Right atrium auricular region (tissue), 2 donors: ENCODE results near the gene CCDC141. TPM values are rescaled to one million over a fixed set of nuclear protein-coding genes. Genes with fewer than 3 reads are reported as not detected.
A peak's percentile ranks its signal among the peaks of the same experiment; 100 is the strongest.

Experiments used
- DNase-seq: peaks from one replicate; pipeline ENCODE4 v3.0.0-alpha.2; 2019; ENCODE audit warnings: low spot score
- H3K27ac ChIP-seq, 2 donors: fragments of 200-600 bp; sonication (generic); 1 replicate in 1 of 2; 2 replicates in 1 of 2; pipeline ENCODE4 v1.5.1; 2016 to 2019
- H3K27me3 ChIP-seq, 2 donors: fragments of 200-600 bp; sonication (generic); one replicate each; pipeline versions ENCODE4 v1.5.1 to v1.6.0; 2017 to 2019
- H3K36me3 ChIP-seq: fragments of 200-600 bp; sonication (generic); one replicate; pipeline ENCODE4 v1.5.1; 2016
- H3K4me1 ChIP-seq, 2 donors: fragments of 200-600 bp; sonication (generic); one replicate each; pipeline versions ENCODE4 v1.5.1 to v1.6.0; 2017 to 2019
- H3K4me3 ChIP-seq, 2 donors: fragments of 200-600 bp; sonication (generic); 1 replicate in 1 of 2; 2 replicates in 1 of 2; pipeline ENCODE4 v1.5.1; 2017 to 2019; ENCODE audit warnings: mild to moderate bottlenecking in 1 of 2, moderate library complexity in 1 of 2
- H3K9me3 ChIP-seq, 2 donors: fragments of 200-600 bp; sonication (generic); one replicate each; pipeline ENCODE4 v1.5.1; 2019
- total RNA-seq, 2 donors: library from RNA; depleted of rRNA; stranded (reverse); fragments of >200 nt; gene quantifications; one replicate each; pipeline ENCODE4 v1.1.0, GENCODE V29; 2016
- TF ChIP-seq, protein P1 (sequence below), 2 donors: fragments of 200-600 bp; sonication (generic); IDR thresholded peaks; one replicate each; pipeline ENCODE4 v1.5.1; 2019; ENCODE audit warnings: antibody characterized with exemption in 2 of 2

The CCDC141 gene
- total RNA-seq, 2 donors from 2014 or later, result 28.9 to 146 TPM

DNA sequence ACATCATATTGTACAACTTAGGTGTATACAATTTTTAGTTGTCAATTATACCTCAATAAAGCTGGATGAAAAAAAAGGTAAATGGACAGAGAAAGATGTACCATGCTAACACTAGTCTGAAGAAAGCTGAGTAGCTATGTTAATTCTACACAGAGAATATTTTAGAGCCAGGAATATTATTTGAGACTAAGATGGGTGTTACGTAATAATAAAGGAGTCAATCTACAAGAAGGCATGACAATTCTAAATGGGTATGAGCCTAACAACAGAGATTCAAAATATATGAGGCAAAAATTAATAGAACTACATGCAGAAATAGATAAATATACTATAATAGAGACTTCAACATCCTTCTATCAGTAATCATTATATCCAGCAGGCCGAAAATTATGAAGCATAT, 69.1 kb downstream of the CCDC141 start:
- Histone ChIP-seq H3K4me3 (no peak overlapping the region), H3K27me3 (no peaks in the 10 kb centered on the region), H3K9me3 (no peaks in the 10 kb centered on the region), H3K4me1 (no peaks in the 10 kb centered on the region), H3K27ac (no peak overlapping the region), H3K36me3 (no peaks in the 10 kb centered on the region)
- TF ChIP-seq, protein P1, sequence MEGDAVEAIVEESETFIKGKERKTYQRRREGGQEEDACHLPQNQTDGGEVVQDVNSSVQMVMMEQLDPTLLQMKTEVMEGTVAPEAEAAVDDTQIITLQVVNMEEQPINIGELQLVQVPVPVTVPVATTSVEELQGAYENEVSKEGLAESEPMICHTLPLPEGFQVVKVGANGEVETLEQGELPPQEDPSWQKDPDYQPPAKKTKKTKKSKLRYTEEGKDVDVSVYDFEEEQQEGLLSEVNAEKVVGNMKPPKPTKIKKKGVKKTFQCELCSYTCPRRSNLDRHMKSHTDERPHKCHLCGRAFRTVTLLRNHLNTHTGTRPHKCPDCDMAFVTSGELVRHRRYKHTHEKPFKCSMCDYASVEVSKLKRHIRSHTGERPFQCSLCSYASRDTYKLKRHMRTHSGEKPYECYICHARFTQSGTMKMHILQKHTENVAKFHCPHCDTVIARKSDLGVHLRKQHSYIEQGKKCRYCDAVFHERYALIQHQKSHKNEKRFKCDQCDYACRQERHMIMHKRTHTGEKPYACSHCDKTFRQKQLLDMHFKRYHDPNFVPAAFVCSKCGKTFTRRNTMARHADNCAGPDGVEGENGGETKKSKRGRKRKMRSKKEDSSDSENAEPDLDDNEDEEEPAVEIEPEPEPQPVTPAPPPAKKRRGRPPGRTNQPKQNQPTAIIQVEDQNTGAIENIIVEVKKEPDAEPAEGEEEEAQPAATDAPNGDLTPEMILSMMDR (IDR thresholded peaks at IDR 0.05), result no peak
- DNase-seq, result no peak

DNA sequence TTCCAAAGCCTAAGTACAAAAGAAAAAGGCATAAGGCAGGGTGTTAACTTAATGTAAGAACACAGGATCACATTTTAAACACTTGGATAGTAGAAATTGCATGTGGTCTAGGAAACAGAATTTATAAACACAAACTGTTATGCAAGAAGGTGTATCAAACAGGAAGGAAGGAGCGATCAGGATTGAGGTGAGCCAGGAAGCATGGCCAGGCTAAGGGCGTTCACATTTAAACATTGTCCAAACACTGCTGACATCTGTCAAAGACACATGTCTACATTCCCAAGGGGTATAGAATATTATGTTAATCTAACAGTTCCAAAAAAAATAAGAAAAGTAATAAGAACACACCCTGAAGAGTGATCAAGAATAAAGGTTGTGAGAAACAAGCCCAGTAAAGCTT, 71.3 kb downstream of the CCDC141 start:
- H3K27me3 ChIP-seq, result no peaks in the 10 kb centered on the region
- H3K4me3 ChIP-seq, result no peak overlapping the region
- H3K36me3 ChIP-seq, result no peaks in the 10 kb centered on the region
- no peaks in the 10 kb centered on the region for H3K4me1 ChIP-seq
- TF ChIP-seq, protein P1 (IDR thresholded peaks at IDR 0.05), result no peak
- H3K9me3 ChIP-seq, result no peaks in the 10 kb centered on the region
- no peak overlapping the region for H3K27ac ChIP-seq
- DNase-seq, result no peak

DNA sequence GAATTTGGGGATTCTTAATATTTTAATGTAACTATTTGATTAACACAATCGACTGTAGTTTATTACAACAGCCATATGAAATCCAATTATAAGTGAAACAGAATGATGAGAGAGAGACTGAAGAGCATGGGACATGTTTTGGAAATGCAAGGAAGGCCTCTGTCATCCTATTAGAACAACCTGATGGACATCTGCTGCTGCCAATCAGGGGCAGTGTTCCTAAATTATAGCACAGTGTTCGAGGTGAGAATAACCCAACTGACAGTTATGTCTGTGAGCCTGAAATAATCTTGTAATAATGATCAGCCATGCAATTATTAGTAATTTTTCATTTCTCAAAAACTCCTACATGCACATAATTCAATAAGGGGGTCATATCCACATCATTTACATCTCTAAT, 73.6 kb downstream of the CCDC141 start:
- H3K4me3 ChIP-seq, result no peak overlapping the region
- DNase-seq, result no peak
- no peaks in the 10 kb centered on the region for H3K4me1 ChIP-seq
- H3K27me3 ChIP-seq, result no peaks in the 10 kb centered on the region
- H3K9me3 ChIP-seq, result no peaks in the 10 kb centered on the region
- TF ChIP-seq, protein P1 (IDR thresholded peaks at IDR 0.05), result no peak
- H3K27ac ChIP-seq, result no peak overlapping the region
- H3K36me3 ChIP-seq, result no peaks in the 10 kb centered on the region

DNA sequence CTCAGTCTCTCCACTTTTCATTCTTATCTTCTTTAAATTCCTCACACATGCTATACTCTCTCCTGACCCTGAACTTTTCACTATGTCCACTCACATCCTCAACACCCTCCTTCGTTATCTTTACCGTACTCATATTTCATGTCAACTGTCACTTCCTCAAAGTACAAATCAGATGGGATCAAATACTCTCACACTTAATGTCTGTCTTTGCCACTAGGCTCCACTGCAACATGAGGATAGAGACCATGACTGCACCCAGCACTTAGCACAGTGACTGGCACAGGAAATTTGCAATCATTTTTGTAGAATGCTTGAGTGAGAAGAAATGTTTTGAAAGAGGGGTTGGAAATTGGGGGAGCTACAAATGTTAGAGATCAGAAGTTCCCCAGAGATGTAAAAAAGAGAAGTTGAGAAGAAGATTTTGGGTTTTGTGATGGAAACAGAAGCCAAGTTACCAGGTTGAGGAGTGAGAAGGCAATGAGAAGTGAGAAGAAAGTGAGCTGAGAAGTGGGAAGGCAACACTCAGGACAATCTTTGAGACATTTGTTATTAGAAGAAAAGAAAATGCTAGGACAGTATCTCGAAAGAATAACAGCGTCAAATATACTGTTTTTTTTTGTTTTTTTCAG, 87.0 kb downstream of the CCDC141 start:
- Histone ChIP-seq H3K4me1 (peaks cover 0 to 16% of the 10 kb centered on the region in 2 donors), H3K27me3 (no peaks in the 10 kb centered on the region), H3K4me3 (no peak overlapping the region), H3K27ac (no peak overlapping the region), H3K36me3 (no peaks in the 10 kb centered on the region), H3K9me3 (no peaks in the 10 kb centered on the region)
- TF ChIP-seq, protein P1 (IDR thresholded peaks at IDR 0.05), result peak in 1 of 2 donors; percentile 13
- no peak for DNase-seq

DNA sequence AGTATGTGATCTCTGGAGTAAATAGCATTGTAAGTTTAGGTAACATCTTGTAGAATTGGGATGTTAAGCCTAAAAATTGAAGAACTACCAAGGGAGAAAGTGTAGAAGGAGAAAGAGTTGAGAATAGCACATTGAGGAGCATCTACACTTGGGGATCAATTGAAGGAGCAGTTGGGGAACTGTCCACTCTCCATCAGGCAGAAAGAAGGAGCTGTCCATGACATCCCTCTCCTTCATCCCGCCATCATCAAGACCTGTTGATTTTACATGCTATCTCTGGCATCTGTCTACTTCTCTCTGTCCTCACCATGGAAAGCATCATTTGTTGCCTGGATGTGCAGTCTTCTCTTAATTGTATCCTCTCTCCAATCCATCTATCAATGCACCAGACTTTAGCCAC, 87.8 kb downstream of the CCDC141 start:
- DNase-seq, result no peak
- H3K36me3 ChIP-seq, result no peaks in the 10 kb centered on the region
- no peaks in the 10 kb centered on the region for H3K9me3 ChIP-seq
- H3K4me3 ChIP-seq, result no peak overlapping the region
- no peak overlapping the region for H3K27ac ChIP-seq
- peaks cover 0 to 16% of the 10 kb centered on the region in 2 donors for H3K4me1 ChIP-seq
- H3K27me3 ChIP-seq, result no peaks in the 10 kb centered on the region
- TF ChIP-seq, protein P1 (IDR thresholded peaks at IDR 0.05), result no peak

DNA sequence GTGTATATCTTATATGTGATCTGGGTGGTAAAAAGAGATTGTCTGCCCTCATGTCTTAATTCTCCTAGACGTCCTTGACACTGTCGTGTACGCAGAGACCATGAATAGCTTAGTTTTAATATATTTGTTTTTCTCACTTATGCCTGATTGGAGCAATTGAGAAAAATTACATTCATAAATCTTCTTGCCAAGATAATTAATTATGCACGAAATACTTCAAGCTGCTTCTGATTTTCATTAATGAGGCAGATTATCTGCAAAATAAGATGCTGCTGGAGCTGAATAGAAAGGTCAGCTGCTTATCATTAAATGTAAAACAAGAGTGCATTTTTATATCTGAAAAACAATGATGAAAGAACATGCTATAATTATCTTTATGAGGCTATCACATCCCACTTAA, 95.9 kb downstream of the CCDC141 start:
- DNase-seq, result no peak
- H3K27me3 ChIP-seq, result no peaks in the 10 kb centered on the region
- TF ChIP-seq, protein P1 (IDR thresholded peaks at IDR 0.05), result no peak
- H3K9me3 ChIP-seq, result no peaks in the 10 kb centered on the region
- no peak overlapping the region for H3K4me3 ChIP-seq
- no peak overlapping the region for H3K27ac ChIP-seq
- no peaks in the 10 kb centered on the region for H3K36me3 ChIP-seq
- H3K4me1 ChIP-seq, result peaks cover 0 to 6% of the 10 kb centered on the region in 2 donors
